Testis (tissue), 3 donors: ENCODE data around the gene PCCA. TPM values are rescaled to one million over a fixed set of nuclear protein-coding genes. Genes with fewer than 3 reads are reported as not detected.

Source experiments
- DNase-seq: peaks from one replicate; pipeline ENCODE4 v3.0.0-alpha.2; 2019
- H3K27ac ChIP-seq, 2 donors: fragments of 200-600 bp; sonication (generic); one replicate each; pipeline ENCODE4 v1.5.1; 2019
- H3K27me3 ChIP-seq: fragments of 200-600 bp; sonication (generic); one replicate; pipeline ENCODE4 v1.5.1; 2019
- H3K36me3 ChIP-seq: fragments of 200-600 bp; sonication (generic); one replicate; pipeline ENCODE4 v1.5.1; 2017; ENCODE audit warnings: low read depth; ENCODE audit errors: missing control alignments
- H3K4me1 ChIP-seq: fragments of 200-600 bp; sonication (generic); one replicate; pipeline ENCODE4 v1.5.1; 2019
- H3K4me3 ChIP-seq, 2 donors: fragments of 200-600 bp; sonication (generic); one replicate each; pipeline ENCODE4 v1.5.1; 2017 to 2019
- H3K9me3 ChIP-seq: fragments of 200-600 bp; sonication (generic); one replicate; pipeline ENCODE4 v1.5.1; 2017
- CTCF ChIP-seq, 3 experiments: fragments of 450-650 bp in 2 of 3; fragments of 200-600 bp in 1 of 3; sonication (generic) in 1 of 3; IDR thresholded peaks; one replicate each; pipeline ENCODE4 v1.5.1; 2016 to 2019; ENCODE audit warnings: antibody characterized with exemption in 3 of 3, mild to moderate bottlenecking in 2 of 3, moderate library complexity in 1 of 3
- POLR2A ChIP-seq: fragments of 450-650 bp; IDR thresholded peaks from one replicate; pipeline ENCODE4 v1.6.1; 2017; ENCODE audit warnings: antibody characterized with exemption, mild to moderate bottlenecking, moderate library complexity
- WGBS, 2 donors: methylation state at CpG; one replicate each; pipeline ENCODE4 v1.1.5; 2018; 5-methylcytosine and 5-hydroxymethylcytosine counted together
- intact Hi-C: fragments of 100-400 bp; cut with DNase I; formaldehyde crosslinking; loops from one replicate; pipeline ENCODE4 v1.15.1; 2023; ENCODE audit warnings: low total_unique reads
- polyA plus RNA-seq: library from polyadenylated mRNA; stranded (reverse); fragments of 350-450 nt; fragmentation: Illumina TruSeq; extraction: RNeasy Lipid Tissue Mini Kit (QIAGEN cat#74804); gene quantifications from one replicate; pipeline ENCODE4 v1.2.3, GENCODE V29; 2014; ENCODE audit warnings: low read depth, low replicate concordance; ENCODE audit not compliant: insufficient read depth
- total RNA-seq, 2 donors: library from RNA; depleted of rRNA; stranded (reverse); fragments of >200 nt; gene quantifications; one replicate each; pipeline ENCODE4 v1.2.3, GENCODE V29; 2016

PCCA gene
- total and polyA plus RNA-seq, 3 donors from 2014 or later: 17.9 to 56.2 (median 39.2) TPM

GRCh38 chr13:100397627-100398026 lies 308.7 kb downstream of the PCCA start:
- Histone ChIP-seq H3K27me3 (no peaks in the 10 kb centered on the region), H3K9me3 (no peaks in the 10 kb centered on the region), H3K4me1 (no peaks in the 10 kb centered on the region), H3K4me3 (no peak overlapping the region), H3K36me3 (no peaks in the 10 kb centered on the region), H3K27ac (no peak overlapping the region)
- intact Hi-C loops: no loop called here
- no peak for DNase-seq
- no peak for TF ChIP-seq POLR2A
- 88 to 90% methylated on average over 4 of the region's 4 CpGs for WGBS, 2 donors

- Histone ChIP-seq H3K9me3 (no peaks in the 10 kb centered on the region), H3K27ac (no peak overlapping the region), H3K4me3 (no peak overlapping the region), H3K27me3 (no peaks in the 10 kb centered on the region), H3K4me1 (no peaks in the 10 kb centered on the region), H3K36me3 (no peaks in the 10 kb centered on the region)
- intact Hi-C loops: no loop called here
- 60 to 91% methylated on average over 2 of the region's 2 CpGs for WGBS, 2 donors
- TF ChIP-seq CTCF (IDR thresholded peaks at IDR 0.05): no peak
- no peak for TF ChIP-seq POLR2A
- DNase-seq: no peak
These were observed 309.5 kb downstream of the PCCA start for GRCh38 chr13:100398360-100398759.

GRCh38 chr13:100399455-100399854 lies 310.6 kb downstream of the PCCA start:
- 77 to 89% methylated on average over 1 of the region's 1 CpG for WGBS, 2 donors
- Histone ChIP-seq H3K27ac (no peak overlapping the region), H3K4me3 (no peak overlapping the region), H3K36me3 (no peaks in the 10 kb centered on the region), H3K9me3 (no peaks in the 10 kb centered on the region), H3K27me3 (no peaks in the 10 kb centered on the region), H3K4me1 (no peaks in the 10 kb centered on the region)
- intact Hi-C loops: no loop called here
- DNase-seq: no peak
- TF ChIP-seq CTCF (IDR thresholded peaks at IDR 0.05) (no peak), POLR2A (no peak)

- H3K9me3 ChIP-seq: no peaks in the 10 kb centered on the region
- no peak overlapping the region for H3K4me3 ChIP-seq
- H3K27me3 ChIP-seq: no peaks in the 10 kb centered on the region
- no peak overlapping the region for H3K27ac ChIP-seq
- no peaks in the 10 kb centered on the region for H3K36me3 ChIP-seq
- 76 to 87% methylated on average over 6 of the region's 6 CpGs for WGBS, 2 donors
- no peak for DNase-seq
- H3K4me1 ChIP-seq: no peaks in the 10 kb centered on the region
- TF ChIP-seq POLR2A: no peak
- TF ChIP-seq CTCF (IDR thresholded peaks at IDR 0.05): no peak
- intact Hi-C loops: no loop called here
These were observed 314.8 kb downstream of the PCCA start for GRCh38 chr13:100403675-100404074.

GRCh38 chr13:100409132-100409531 lies 320.2 kb downstream of the PCCA start:
- WGBS, 2 donors: 90 to 95% methylated on average over 5 of the region's 5 CpGs
- no peaks in the 10 kb centered on the region for H3K36me3 ChIP-seq
- no peaks in the 10 kb centered on the region for H3K4me1 ChIP-seq
- no peaks in the 10 kb centered on the region for H3K9me3 ChIP-seq
- H3K4me3 ChIP-seq: no peak overlapping the region
- no peak overlapping the region for H3K27ac ChIP-seq
- intact Hi-C loops: no loop called here
- TF ChIP-seq CTCF (IDR thresholded peaks at IDR 0.05) (no peak), POLR2A (no peak)
- DNase-seq: no peak
- no peaks in the 10 kb centered on the region for H3K27me3 ChIP-seq
